Right ventricle myocardium inferior (tissue), 1 donor: ENCODE measurements around the gene RASGRP4. TPM values are rescaled to one million over a fixed set of nuclear protein-coding genes. Genes with fewer than 3 reads are reported as not detected.

Source experiments
- ATAC-seq: fragments of 200-7000 bp; cut with Tn5 transposase; one replicate; pipeline ENCODE4 v1.9.1; 2020; ENCODE audit warnings: mild to moderate bottlenecking, moderate library complexity
- DNase-seq: peaks from one replicate; pipeline ENCODE4 v3.0.0; 2021; ENCODE audit errors: missing footprints
- intact Hi-C: fragments of 100-400 bp; cut with DNase I; formaldehyde crosslinking; loops from one replicate; pipeline ENCODE4 v1.11.0; 2022
- total RNA-seq: library from RNA; stranded (reverse); fragmentation: NEBNext Ultra II Directional; extraction: Animal tissue kit (Norgen Biotek cat#: 25700); gene quantifications from one replicate; pipeline ENCODE4 v1.2.1, GENCODE V29; 2021
- donor health status: DM: no; HTN: yes; CAD: no; lungs with severe emphysema.

RASGRP4 gene
- total RNA-seq, 1 donor from 2014 or later, result 1.7 TPM

DNA sequence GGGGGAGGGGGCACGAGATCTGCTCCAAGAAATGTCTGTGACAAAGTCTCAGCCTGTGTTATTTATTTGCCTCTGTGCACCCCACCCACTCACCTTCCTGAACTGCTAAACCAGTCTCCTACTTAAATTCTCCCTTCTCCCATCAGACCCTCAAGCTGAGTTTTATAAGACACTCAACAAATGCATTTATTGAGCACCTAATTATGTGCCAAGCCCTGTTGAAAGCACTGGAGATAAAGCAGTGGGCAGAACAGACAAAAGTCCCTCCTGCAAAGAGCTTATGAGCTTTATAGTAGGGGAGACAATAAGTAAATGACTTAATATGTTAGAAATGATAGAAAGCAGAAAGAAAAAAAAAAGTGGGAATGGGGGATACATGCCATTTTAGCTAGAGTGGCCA is 26.5 kb downstream of the RASGRP4 start:
- DNase-seq (no peak), ATAC-seq (no peak)
- intact Hi-C loops, result no loop called here

DNA sequence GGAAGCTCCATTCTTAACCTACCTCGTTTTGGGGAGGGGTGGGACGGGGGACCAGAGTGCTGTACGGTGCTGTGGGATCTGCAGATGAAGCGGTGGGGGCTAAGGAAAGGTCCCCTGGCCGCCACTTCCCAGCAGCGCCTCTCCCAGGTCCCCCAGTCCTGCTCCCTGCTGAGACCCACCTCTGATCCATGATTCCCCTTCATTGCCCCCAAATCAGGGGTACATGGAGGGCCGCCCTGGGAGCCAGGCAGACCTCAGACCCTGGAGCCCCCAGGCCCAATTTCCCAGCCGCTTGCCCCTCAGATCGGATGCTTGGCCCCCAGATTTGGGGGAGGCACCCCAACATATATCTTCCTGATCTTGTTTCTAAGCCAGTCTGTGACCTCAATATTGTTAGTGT is 26.9 kb downstream of the RASGRP4 start:
- intact Hi-C loops, result no loop called here
- DNase-seq (no peak), ATAC-seq (no peak)

DNA sequence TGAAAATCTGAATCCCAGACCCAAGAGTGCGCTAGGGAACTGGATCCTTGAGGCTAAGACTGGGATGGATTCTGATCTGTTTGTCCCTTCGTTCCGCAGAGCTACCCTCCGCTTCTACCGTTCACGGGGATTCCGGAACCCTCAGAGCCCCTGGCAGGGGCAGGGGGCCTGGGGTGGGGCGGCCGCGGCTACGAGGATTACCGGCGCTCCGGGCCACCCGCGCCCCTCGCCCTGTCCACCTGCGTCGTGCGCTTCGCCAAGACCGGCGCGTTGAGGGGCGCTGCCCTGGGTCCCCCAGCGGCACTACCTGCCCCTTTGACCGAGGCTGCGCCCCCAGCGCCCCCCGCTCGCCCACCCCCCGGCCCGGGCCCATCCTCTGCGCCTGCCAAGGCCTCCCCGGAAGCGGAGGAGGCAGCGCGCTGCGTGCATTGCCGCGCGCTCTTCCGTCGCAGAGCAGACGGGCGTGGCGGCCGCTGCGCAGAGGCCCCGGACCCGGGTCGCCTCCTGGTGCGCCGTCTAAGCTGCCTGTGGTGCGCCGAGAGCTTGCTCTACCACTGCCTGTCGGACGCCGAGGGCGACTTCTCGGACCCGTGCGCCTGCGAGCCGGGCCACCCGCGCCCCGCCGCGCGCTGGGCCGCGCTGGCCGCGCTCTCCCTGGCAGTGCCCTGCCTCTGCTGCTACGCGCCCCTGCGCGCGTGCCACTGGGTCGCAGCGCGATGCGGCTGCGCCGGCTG is 30.5 kb downstream of the RASGRP4 start:
- intact Hi-C loops, result no loop called here
- ATAC-seq, result no peak
- peak; percentile 59 for DNase-seq

DNA sequence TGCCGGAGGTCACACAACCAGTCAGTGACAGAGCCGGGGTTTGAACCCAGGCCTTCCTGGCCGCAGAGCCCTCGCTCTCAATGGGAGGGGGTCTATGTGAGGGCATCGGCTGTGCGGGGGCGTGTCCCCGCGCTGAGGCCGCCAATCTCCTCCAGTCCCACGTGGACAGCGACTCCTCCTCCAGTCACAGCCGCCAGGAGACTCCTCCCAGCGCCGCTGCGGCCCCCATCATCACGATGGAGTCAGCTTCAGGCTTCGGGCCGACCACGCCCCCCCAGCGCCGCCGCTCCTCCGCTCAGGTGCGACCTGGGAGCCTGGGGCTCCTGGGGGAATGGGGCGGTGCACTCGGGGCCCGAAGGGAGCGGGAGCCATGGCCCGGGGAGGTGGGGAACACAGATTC is 31.5 kb downstream of the RASGRP4 start:
- ATAC-seq, result no peak
- intact Hi-C loops, result no loop called here
- DNase-seq, result no peak

DNA sequence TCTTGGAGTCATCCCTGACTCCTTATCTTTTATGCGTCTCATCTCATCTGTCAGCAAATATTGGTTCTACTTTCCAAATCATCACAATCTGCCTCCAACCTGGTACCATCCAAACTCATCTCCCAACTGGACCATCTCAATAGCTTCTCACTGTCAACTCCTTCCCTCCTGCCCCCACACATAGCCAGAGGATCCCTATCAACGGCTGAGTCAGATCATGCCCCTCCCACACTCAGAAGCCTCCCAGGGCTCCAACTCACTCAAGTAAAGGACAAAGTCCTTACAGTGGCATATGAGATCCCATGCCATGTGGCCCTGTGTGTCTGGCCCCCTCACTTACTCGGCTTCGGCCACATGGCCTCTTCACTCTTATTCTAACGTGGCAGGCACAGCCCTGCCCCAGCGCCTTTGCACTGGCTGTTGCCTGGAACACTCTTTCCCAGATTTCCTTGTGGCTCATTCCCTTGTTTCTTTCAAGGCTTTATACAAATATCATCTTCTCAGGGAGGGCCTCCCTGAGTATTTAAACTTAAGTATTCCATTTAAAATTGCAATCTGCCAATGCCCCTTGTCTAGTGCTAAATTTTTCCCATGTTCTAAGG is 33.2 kb downstream of the RASGRP4 start:
- DNase-seq (no peak), ATAC-seq (no peak)
- intact Hi-C loops, result no loop called here

DNA sequence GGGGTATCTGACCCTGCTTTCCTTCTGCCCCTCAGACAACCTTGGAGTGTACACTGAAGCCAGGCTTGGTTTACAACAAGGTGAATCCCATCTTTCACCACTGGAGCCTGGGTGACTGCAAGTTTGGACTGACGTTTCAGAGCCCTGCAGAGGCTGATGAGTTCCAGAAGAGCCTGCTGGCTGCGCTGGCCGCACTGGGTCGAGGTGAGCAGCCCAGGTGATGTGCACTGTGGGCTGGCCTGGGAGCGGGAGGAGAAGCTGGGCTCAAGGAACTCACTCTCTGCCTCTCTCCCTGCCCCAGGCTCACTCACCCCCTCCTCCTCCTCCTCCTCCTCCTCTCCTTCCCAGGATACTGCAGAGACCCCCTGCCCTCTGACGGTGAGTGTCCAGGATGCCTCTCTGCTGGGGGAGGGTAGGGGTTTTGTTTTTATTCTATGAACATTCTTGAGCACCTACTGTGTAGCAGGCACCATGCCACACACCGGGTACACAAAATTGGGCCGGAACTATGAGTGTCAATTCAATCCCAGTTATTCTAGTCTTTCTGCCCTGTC is 34.0 kb downstream of the RASGRP4 start:
- no peak for ATAC-seq
- intact Hi-C loops, result no loop called here
- no peak for DNase-seq

DNA sequence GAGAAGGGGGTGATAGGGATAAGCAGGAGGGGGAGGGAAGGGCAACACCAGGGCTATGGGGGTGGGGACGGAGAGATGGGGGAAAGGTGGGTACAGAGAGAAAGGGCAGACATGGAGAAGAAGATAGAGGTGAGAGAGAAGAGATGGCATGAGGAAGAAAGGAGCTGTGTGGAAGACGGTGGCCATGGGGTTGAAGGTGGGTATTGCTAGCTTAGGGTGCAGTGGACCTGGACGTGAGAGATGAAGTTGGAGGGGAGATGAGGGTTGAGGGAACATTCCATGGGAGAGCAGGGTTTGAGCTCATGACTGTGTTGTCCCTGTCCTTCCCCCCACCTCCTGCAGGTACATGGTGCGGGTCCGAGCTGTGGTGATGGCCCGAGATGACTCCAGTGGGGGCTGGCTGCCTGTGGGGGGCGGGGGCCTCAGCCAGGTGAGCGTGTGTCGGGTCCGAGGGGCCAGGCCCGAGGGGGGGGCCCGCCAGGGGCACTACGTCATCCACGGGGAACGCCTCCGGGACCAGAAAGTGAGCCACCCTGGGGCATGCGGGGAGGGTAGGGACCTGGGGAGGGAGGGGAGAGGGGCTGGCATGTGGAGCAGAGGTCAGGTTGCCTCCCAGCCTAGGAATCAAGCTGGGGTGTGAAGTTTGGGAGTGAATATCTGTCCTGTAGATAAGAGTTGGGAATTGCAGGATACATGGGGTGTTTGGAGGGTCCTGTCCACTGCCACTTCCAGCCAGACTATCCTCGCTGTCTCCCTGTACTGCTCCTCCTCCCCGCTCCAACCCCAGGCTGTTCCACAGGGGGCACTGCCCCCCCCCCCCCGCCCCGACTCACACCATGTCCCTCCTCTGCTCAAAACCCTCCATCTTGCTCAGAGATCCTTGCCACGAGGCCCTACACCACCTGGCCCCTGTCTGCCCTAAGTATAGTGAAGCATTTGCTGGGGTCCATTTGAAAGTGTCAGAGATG is 35.8 kb downstream of the RASGRP4 start:
- intact Hi-C loops, result no loop called here
- ATAC-seq (no peak), DNase-seq (no peak)

DNA sequence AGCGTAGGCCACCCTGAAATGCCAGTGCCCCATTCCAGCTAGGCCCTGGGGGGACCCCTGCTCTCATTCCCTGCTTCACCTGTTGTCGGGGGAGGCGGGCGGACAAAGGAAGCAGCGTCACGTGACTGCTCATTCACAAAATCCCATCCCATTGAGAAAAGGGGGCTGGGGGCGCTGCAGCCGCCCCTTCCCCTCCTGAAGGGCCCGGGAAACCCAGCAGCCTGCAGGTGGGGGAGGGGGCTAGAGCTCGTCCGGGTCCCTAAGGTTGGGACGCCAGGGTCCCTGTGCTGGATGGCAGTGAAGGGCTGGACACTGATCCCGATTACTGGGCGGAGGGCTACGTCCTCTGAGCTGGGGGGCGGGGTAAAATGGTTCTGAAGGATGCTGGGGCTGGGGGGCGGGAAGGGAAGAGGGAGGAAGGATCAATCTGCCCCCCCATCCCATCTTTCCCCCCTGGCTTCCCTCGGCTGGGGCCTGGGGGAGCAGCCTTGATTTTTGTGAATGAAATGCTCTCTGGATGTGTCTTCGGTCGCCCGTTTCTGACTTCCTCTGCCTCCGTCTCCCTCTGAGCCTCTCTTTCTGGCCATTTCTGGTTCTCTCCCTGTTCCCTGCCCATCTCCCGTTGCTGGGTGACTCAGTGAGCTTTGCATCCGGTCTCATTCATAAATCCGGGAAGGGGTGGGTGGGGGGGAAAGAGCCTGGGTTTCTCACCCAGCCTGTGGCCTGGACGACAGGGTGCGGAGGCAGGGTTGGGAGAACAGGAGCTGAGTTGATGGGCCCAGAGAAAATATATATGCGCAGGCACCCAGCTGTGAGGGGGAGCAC is 36.7 kb downstream of the RASGRP4 start:
- DNase-seq (no peak), ATAC-seq (no peak)
- intact Hi-C loops, result no loop called here

DNA sequence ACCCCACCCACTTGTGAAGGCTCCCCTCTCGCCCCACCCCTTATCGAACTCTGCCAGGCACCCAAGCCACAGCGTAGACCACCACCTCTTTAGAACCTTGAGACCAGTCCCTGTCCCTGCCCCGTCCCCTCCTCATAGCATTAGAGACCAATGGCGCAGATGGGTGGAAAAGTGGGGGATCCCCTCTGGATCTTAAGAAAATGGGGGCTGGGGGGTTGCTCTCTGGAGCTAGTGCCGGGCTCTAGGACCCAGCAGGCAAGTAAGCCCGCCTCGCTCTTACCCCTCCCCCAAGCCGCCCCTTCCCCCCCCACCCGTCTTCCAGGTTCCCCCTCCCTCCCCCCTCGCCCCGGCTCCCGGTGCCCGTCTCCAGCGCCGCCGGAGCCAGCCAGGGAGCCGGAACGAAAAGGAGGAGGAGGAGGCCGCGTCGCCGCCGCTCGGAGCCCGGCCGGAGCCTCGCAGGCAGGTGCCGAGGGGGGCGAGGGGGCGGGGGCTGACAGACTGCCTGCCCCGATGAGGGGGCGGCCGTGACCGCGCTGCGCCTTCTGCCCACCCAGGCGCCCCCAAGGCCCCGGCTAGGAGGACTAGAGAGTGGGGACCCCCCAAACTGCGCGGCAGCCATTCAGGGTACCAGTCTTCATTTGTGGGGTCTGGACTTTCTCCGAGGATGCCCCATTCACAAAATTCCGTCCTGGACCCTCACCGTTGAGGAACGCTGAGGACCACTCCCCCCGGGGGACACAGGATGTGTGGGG is 37.5 kb downstream of the RASGRP4 start, which contains the start of gene SPRED3:
Gene SPRED3 (plus strand): TSS at position 349 of the 752 bp plus-strand sequence. CDS start 1,606 bp downstream, outside the sequence.
- no peak for DNase-seq
- intact Hi-C loops, result no loop called here
- no peak for ATAC-seq

DNA sequence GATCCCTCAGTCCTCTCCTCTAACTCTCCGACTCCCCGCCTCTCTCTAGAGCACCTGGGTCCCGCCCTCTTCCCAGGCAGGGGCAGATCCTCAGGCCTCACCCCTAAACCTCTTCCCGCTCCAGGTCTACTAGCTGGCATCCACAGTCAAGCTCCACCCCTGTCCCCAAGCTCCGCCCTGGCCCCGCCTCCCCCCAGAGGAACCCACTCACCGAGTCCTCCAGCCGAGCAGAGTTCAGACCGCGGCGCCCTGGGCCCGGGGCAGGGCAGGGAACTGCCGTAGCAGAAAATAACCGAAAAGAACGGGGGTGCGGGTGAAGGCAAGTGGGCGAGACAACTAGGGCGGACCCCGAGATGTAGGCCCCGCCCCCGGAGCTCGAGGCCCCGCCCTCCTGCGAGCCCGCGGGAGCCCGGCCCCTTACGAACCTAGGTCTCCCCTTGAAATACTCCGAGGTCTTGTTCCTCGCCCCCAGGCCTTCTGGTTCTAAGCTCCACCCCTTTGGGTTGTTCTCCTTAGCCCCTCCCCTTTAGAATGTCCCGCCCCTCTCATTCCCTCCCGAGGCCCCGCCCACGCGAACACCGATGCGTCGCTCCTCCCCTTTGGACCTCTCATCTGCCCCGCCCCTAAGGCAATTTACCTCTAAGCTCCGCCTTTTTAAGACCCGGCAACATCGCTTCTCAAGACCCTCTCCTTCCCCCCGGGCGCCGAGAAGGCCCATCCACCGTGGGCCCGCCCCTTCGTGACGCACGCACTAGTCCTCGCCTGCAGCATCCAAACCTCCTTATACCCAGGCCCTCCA is 38.3 kb downstream of the RASGRP4 start, which contains the start of gene GGN:
Gene GGN (minus strand): TSS at position 485 of the 799 bp plus-strand sequence. CDS start 773 bp downstream, outside the sequence.
- ATAC-seq (peak; percentile 75), DNase-seq (peak; percentile 85)
- intact Hi-C loops, result no loop called here

DNA sequence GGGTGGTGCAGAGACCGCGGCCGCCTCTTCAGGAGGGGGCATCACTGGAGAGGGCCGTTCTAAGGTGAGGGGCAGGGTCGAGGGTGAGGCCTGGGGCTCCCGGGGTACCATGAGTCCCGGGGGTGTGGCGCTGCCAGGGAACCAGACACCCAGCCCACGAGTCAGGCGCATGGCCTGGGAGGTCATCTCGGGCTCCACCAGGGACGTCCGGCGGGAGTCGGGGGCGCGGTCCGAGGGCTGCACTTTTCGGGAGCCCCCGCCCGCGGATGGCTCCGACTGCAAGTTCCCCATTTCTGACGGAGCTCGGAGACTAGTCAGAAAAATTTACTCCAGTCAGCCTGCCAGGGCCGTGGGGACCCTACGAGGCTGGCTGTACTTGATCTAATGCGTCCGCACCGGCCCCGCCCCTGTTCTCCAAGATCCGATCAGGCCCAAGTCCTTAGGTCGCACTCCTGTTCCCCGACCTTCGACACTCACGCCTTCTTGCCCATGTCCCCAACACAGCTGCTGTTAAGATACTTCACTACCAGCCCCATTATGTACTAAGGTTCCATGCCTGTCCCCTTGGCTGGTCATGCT is 39.0 kb downstream of the RASGRP4 start:
- DNase-seq, result no peak
- intact Hi-C loops, result no loop called here
- ATAC-seq, result no peak

DNA sequence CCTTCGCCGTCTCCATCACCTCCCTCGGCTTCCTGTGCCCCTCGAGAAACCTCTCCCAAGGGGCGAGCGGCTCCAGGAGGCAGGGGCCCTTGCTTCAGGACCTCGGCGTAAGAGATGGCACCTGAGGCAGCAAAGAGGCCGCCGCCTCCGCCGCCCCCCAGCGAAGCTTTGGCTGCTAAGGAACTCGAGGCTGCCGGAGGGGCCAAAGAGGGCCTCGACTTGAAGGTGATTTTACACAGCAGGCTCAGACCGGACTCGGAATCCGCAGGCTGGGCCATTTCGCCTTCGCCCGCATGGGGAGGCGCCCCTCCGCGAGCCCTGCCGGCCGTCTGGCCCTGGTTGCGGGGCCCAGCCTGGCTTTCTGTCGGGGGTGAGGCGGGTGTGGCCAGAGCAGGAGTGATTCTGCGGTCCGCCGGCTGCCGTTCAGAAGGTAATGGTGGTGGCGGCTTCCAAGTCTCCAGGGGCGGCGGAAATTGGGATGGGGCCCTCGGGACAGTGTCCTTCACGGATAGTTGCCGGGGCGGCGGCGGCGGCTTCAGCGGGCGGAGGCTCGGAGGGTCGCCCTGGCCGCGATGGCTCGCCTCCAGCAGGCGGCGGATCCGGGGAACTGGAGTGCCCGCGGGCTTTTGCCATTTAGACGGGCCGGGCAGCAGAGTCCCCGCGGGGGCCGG is 39.6 kb downstream of the RASGRP4 start:
- DNase-seq (no peak), ATAC-seq (no peak)
- intact Hi-C loops, result no loop called here

DNA sequence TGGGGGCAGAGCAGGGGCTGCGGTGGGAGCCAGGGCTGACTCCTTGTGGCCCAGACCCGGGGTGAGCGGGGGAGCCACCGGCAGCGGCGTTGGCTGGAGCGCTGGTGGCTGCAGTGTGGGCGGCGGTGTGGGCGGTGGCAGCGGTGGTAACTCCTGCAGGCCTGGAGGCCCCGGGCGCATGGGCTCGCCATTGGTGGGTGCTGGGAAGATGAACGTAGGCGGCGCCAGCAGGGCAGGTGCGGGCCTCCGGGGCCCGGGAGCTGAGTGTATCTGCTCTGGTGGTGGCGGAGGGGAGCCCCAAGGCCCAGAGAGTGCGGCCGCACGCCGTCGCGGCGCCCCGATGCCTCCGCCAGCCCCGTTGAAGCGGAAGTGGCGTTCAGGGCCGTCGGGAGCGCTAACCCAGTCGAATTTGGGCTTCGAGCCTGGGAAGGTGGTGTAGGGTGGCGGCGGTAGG is 40.2 kb downstream of the RASGRP4 start:
- ATAC-seq, result no peak
- intact Hi-C loops, result no loop called here
- DNase-seq, result no peak

DNA sequence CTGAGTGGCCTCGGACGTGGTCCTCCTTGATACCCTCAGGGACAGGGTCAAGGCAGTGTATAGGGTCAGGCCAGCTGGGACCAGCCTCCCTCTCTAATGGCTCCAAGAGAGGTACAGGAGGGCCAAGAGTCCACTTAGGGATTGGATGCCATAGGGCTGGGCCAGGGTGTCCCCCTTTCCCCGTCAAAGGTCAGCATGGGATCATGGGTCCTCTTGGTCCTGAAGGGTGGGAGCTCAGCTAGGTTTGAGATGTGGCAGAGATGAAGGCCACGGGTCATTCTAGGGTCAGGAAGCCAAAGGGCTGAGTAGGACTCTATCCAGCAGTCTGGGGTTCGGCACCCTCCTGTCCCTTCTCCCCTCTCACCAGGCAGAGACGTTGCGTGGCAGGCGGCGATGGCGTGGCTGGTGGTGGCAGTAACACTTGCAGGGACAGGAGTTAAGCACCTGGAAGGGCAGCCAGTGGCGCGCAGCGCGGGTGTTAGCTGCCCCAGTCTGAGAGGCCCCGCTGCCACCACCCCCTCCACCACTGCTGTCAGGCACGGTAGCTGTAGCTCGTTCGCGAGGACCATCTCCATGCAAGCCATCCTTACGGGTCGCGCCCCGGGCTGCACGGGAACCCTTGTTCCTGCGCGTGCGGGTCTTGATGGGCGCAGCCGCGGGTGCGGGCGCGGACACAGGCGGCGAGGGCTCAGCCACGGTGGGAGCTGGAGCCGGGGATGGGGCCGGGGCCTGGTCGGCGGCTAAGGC is 40.8 kb downstream of the RASGRP4 start:
- intact Hi-C loops, result no loop called here
- DNase-seq (no peak), ATAC-seq (no peak)
